DND-41 (cell line): Measurements from ENCODE around the gene APBA3.

Experiments
- ATAC-seq: fragments of 200-7000 bp; cut with Tn5 transposase; 3 replicates; pipeline ENCODE4 v1.9.1; 2021; ENCODE audit warnings: low read depth; ENCODE audit not compliant: insufficient read depth
- DNase-seq: peaks from one replicate; pipeline ENCODE4 v3.0.0-alpha.2; 2020
- H2AFZ ChIP-seq: 2 replicates; pipeline ENCODE4 v1.6.0; 2012; ENCODE audit warnings: low read depth, low read length
- H3K27ac ChIP-seq: 2 replicates; pipeline ENCODE4 v1.5.1; 2012; ENCODE audit warnings: low read length, inconsistent platforms
- H3K27me3 ChIP-seq: fragments of 200-600 bp; sonication (generic); 2 replicates; pipeline ENCODE4 v1.6.0; 2012; ENCODE audit warnings: low read length, mild to moderate bottlenecking, inconsistent platforms; ENCODE audit not compliant: insufficient read depth, poor library complexity
- H3K36me3 ChIP-seq: 2 replicates; pipeline ENCODE4 v1.5.1; 2012; ENCODE audit warnings: low read length, inconsistent platforms; ENCODE audit not compliant: insufficient read depth
- H3K4me1 ChIP-seq: 2 replicates; pipeline ENCODE4 v1.5.1; 2012; ENCODE audit warnings: mild to moderate bottlenecking, low read length; ENCODE audit not compliant: insufficient read depth
- H3K4me2 ChIP-seq: 2 replicates; pipeline ENCODE4 v1.6.0; 2012; ENCODE audit warnings: mild to moderate bottlenecking, moderate library complexity, low read length, inconsistent platforms; ENCODE audit not compliant: insufficient read depth
- H3K4me3 ChIP-seq, 2 experiments: fragments of 200-600 bp in 1 of 2; shearing (Covaris generic) in 1 of 2; 2 replicates each; pipeline ENCODE4 v1.5.1; 2012 to 2016; ENCODE audit warnings: inconsistent platforms in 2 of 2, low read length in 2 of 2, mild to moderate bottlenecking in 2 of 2, low read depth in 1 of 2, moderate library complexity in 1 of 2
- H3K79me2 ChIP-seq: 2 replicates; pipeline ENCODE4 v1.6.0; 2012; ENCODE audit warnings: low read length, inconsistent platforms; ENCODE audit not compliant: insufficient read depth
- H3K9ac ChIP-seq: 2 replicates; pipeline ENCODE4 v1.6.0; 2012; ENCODE audit warnings: low read depth, mild to moderate bottlenecking, inconsistent platforms, low read length, moderate library complexity
- H3K9me3 ChIP-seq: 2 replicates; pipeline ENCODE4 v1.5.1; 2012; ENCODE audit warnings: low read length, moderate library complexity, mild to moderate bottlenecking, inconsistent platforms; ENCODE audit not compliant: insufficient read depth, severe bottlenecking
- H4K20me1 ChIP-seq: 2 replicates; pipeline ENCODE4 v1.6.0; 2012; ENCODE audit warnings: low read length; ENCODE audit not compliant: insufficient read depth
- CTCF ChIP-seq: IDR thresholded peaks from 2 replicates; pipeline ENCODE4 v1.5.1; 2012; ENCODE audit warnings: borderline replicate concordance, low read length, moderate library complexity, mild to moderate bottlenecking; ENCODE audit not compliant: poor library complexity, severe bottlenecking; ENCODE audit errors: extremely low read depth
- EZH2 ChIP-seq: IDR thresholded peaks from 3 replicates; pipeline ENCODE4 v1.6.1; 2012; ENCODE audit warnings: borderline replicate concordance, low read depth, mild to moderate bottlenecking, moderate library complexity, low read length, inconsistent platforms; ENCODE audit not compliant: severe bottlenecking

Gene APBA3

GRCh38 chr19:3774621-3775373 lies 13.3 kb upstream of the APBA3 start:
- Histone ChIP-seq H3K9me3 (no peaks in the 10 kb centered on the region), H3K4me1 (no peaks in the 10 kb centered on the region), H3K4me2 (no peak overlapping the region), H2AFZ (no peak overlapping the region), H4K20me1 (no peaks in the 10 kb centered on the region), H3K4me3 (no peak overlapping the region), H3K27me3 (no peaks in the 10 kb centered on the region), H3K79me2 (no peaks in the 10 kb centered on the region), H3K27ac (no peak overlapping the region), H3K36me3 (no peaks in the 10 kb centered on the region), H3K9ac (no peak overlapping the region)
- DNase-seq (no peak), ATAC-seq (no peak)
- no peak for TF ChIP-seq CTCF
- no peak for TF ChIP-seq EZH2

GRCh38 chr19:3773814-3774515 lies 12.5 kb upstream of the APBA3 start:
- Histone ChIP-seq H3K79me2 (no peaks in the 10 kb centered on the region), H3K36me3 (0 out of 2 replicates have a peak, but pooled peaks cover 7% of the 10 kb centered on the region), H3K27me3 (no peaks in the 10 kb centered on the region), H3K9ac (no peak overlapping the region), H3K9me3 (no peaks in the 10 kb centered on the region), H4K20me1 (no peaks in the 10 kb centered on the region), H3K4me3 (no peak overlapping the region), H2AFZ (no peak overlapping the region), H3K27ac (no peak overlapping the region), H3K4me2 (no peak overlapping the region), H3K4me1 (no peaks in the 10 kb centered on the region)
- ATAC-seq: no peak
- no peak for TF ChIP-seq EZH2
- no peak for TF ChIP-seq CTCF
- no peak for DNase-seq

- Histone ChIP-seq H3K27me3 (no peaks in the 10 kb centered on the region), H3K27ac (no peak within 1 kb of the TSS), H3K9me3 (no peaks in the 10 kb centered on the region), H3K79me2 (no peaks in the 10 kb centered on the region), H3K9ac (no peak within 1 kb of the TSS), H3K4me3 (no peak within 1 kb of the TSS), H4K20me1 (no peaks in the 10 kb centered on the region), H2AFZ (no peak within 1 kb of the TSS), H3K36me3 (peaks cover 21% of the 10 kb centered on the region), H3K4me2 (no peak within 1 kb of the TSS), H3K4me1 (no peaks in the 10 kb centered on the region)
- no peak for TF ChIP-seq CTCF
- TF ChIP-seq EZH2: no peak
- DNase-seq (no peak), ATAC-seq (no peak)
These were observed 10.5 kb upstream of the APBA3 start, which contains the start of gene RAX2 for GRCh38 chr19:3771906-3772455. Gene RAX2, minus strand, starts transcription at chr19:3772228. Its CDS starts 486 bp downstream, at chr19:3771742.
